Kidney (tissue), 14 donors: ENCODE results near the gene CLIC4. TPM values are rescaled to one million over a fixed set of nuclear protein-coding genes. Genes with fewer than 3 reads are reported as not detected.
"Not testable (repeated sequence)": the region's sequence is repeated elsewhere in the genome, so short reads cannot be mapped to it uniquely, and the experiment has no call there.

Source experiments
- DNase-seq, 5 donors: peaks; one replicate each; pipeline ENCODE4 v3.0.0-alpha.2; 2013 to 2020
- FAIRE-seq: peaks from 2 replicates; lab custom pipeline; 2012; peaks lifted over from hg19 to GRCh38; lab: Jason Lieb, UNC
- H3K27ac ChIP-seq, 2 donors: one replicate each; pipeline ENCODE4 v1.7.0; 2013; ENCODE audit warnings: low read depth in 2 of 2, low read length in 2 of 2, inconsistent platforms in 1 of 2
- H3K27me3 ChIP-seq: one replicate; pipeline ENCODE4 v1.7.1; 2013; ENCODE audit warnings: low read length, inconsistent platforms; ENCODE audit not compliant: control insufficient read depth, insufficient read depth
- H3K36me3 ChIP-seq, 3 donors: one replicate each; pipeline versions ENCODE4 v1.7.0 to v1.7.1; 2013; ENCODE audit warnings: low read length in 3 of 3, control low read depth in 1 of 3, inconsistent platforms in 1 of 3; ENCODE audit not compliant: insufficient read depth in 3 of 3, control insufficient read depth in 2 of 3
- H3K4me1 ChIP-seq, 3 donors: one replicate each; pipeline versions ENCODE4 v1.7.0 to v1.7.1; 2013; ENCODE audit warnings: low read length in 3 of 3, inconsistent platforms in 1 of 3, low read depth in 1 of 3; ENCODE audit not compliant: control insufficient read depth in 2 of 3, insufficient read depth in 2 of 3
- H3K4me3 ChIP-seq, 3 donors: one replicate each; pipeline versions ENCODE4 v1.7.0 to v1.8.1; 2013; ENCODE audit warnings: low read length in 3 of 3, control low read depth in 1 of 3, inconsistent platforms in 1 of 3
- H3K9ac ChIP-seq, 3 donors: one replicate each; pipeline versions ENCODE4 v1.7.0 to v1.7.1; 2013; ENCODE audit warnings: low read length in 3 of 3, control low read depth in 1 of 3, inconsistent platforms in 1 of 3
- H3K9me3 ChIP-seq, 3 donors: one replicate each; pipeline versions ENCODE4 v1.7.0 to v1.7.1; 2013; ENCODE audit warnings: low read length in 3 of 3, control low read depth in 1 of 3, inconsistent platforms in 1 of 3; ENCODE audit not compliant: control insufficient read depth in 2 of 3, insufficient read depth in 1 of 3
- CTCF ChIP-seq: IDR thresholded peaks from 3 replicates; pipeline ENCODE4 v1.5.1; 2012; ENCODE audit warnings: mild to moderate bottlenecking, moderate library complexity, borderline replicate concordance; ENCODE audit not compliant: insufficient read depth; ENCODE audit errors: extremely low read depth
- intact Hi-C: fragments of 100-400 bp; cut with DNase I; formaldehyde crosslinking; loops from one replicate; pipeline ENCODE4 v1.11.1; 2022
- polyA plus RNA-seq: library from polyadenylated mRNA; stranded (reverse); fragments of 350-450 nt; fragmentation: Illumina TruSeq; extraction: RNeasy Lipid Tissue Mini Kit (QIAGEN cat#74804); gene quantifications from one replicate; pipeline ENCODE4 v1.2.3, GENCODE V29; 2014; ENCODE audit warnings: low read depth, low replicate concordance; ENCODE audit not compliant: insufficient read depth
- total RNA-seq: library from RNA; stranded (reverse); fragmentation: NEBNext Ultra II Directional; extraction: Animal tissue kit (Norgen Biotek cat#: 25700); gene quantifications from one replicate; pipeline ENCODE4 v1.2.1, GENCODE V29; 2021
- donor health status: control.
- donor health status: control.
- donor health status: control.
- donor health status: control.
- donor health status: control.
- donor health status: DM: yes; HTN: yes; CAD: no.
- donor health status: Normal renal cell carcinoma (clear cell type).

The CLIC4 gene
- total and polyA plus RNA-seq, 2 donors from 2014 or later, result 72.7 to 315 TPM

GRCh38 chr1:24721533-24721932 lies 23.7 kb upstream of the CLIC4 start:
- no peak overlapping the region for H3K27ac ChIP-seq
- H3K36me3 ChIP-seq, result no peaks in the 10 kb centered on the region
- no peaks in the 10 kb centered on the region for H3K27me3 ChIP-seq
- no peak overlapping the region for H3K4me3 ChIP-seq
- FAIRE-seq, result no peak
- intact Hi-C loops, result no loop called here
- H3K9ac ChIP-seq, result no peak overlapping the region
- DNase-seq, result no peak
- H3K4me1 ChIP-seq, result peaks cover 0 to 14% (median 7%) of the 10 kb centered on the region in 3 donors
- no peak for TF ChIP-seq CTCF
- H3K9me3 ChIP-seq, result no peaks in the 10 kb centered on the region

GRCh38 chr1:24722073-24723035 lies 22.9 kb upstream of the CLIC4 start:
- DNase-seq, H3K36me3 ChIP-seq, intact Hi-C loops, H3K27ac ChIP-seq, H3K9ac ChIP-seq, H3K4me3 ChIP-seq, H3K27me3 ChIP-seq, FAIRE-seq, H3K9me3 ChIP-seq: not testable (repeated sequence)
- H3K4me1 ChIP-seq, result peaks cover 0 to 10% (median 7%) of the 10 kb centered on the region in 3 donors

GRCh38 chr1:24724345-24725208 lies 20.7 kb upstream of the CLIC4 start:
- Histone ChIP-seq H3K27ac (no peak overlapping the region), H3K9me3 (no peaks in the 10 kb centered on the region), H3K4me3 (no peak overlapping the region), H3K36me3 (no peaks in the 10 kb centered on the region), H3K27me3 (no peaks in the 10 kb centered on the region), H3K4me1 (peaks cover 0 to 6% (median 2%) of the 10 kb centered on the region in 3 donors), H3K9ac (no peak overlapping the region)
- no peak for TF ChIP-seq CTCF
- FAIRE-seq, result no peak
- peak in 4 of 5 donors; percentile 79 to 93 (median 88) for DNase-seq
- intact Hi-C loops, result no loop called here
